Testis (tissue), 2 donors: ENCODE results near the gene SMOC1.

Experiments used
- POLR2A ChIP-seq: fragments of 450-650 bp; IDR thresholded peaks from one replicate; pipeline ENCODE4 v1.6.1; 2017; ENCODE audit warnings: antibody characterized with exemption, mild to moderate bottlenecking, moderate library complexity
- TF ChIP-seq, protein P1 (sequence below), 3 experiments: fragments of 450-650 bp in 2 of 3; fragments of 200-600 bp in 1 of 3; sonication (generic) in 1 of 3; IDR thresholded peaks; one replicate each; pipeline ENCODE4 v1.5.1; 2016 to 2019; ENCODE audit warnings: antibody characterized with exemption in 3 of 3, mild to moderate bottlenecking in 2 of 3, moderate library complexity in 1 of 3

- TF ChIP-seq, protein P1, sequence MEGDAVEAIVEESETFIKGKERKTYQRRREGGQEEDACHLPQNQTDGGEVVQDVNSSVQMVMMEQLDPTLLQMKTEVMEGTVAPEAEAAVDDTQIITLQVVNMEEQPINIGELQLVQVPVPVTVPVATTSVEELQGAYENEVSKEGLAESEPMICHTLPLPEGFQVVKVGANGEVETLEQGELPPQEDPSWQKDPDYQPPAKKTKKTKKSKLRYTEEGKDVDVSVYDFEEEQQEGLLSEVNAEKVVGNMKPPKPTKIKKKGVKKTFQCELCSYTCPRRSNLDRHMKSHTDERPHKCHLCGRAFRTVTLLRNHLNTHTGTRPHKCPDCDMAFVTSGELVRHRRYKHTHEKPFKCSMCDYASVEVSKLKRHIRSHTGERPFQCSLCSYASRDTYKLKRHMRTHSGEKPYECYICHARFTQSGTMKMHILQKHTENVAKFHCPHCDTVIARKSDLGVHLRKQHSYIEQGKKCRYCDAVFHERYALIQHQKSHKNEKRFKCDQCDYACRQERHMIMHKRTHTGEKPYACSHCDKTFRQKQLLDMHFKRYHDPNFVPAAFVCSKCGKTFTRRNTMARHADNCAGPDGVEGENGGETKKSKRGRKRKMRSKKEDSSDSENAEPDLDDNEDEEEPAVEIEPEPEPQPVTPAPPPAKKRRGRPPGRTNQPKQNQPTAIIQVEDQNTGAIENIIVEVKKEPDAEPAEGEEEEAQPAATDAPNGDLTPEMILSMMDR (IDR thresholded peaks at IDR 0.05): no peak
- TF ChIP-seq POLR2A: no peak
These were observed 18.1 kb upstream of the SMOC1 start for GRCh38 chr14:69861025-69861569.
